HG03460 (cell line): Measurements from ENCODE around the gene DBN1.

Source experiments
- ATAC-seq: cut with Tn5 transposase; IDR thresholded peaks from one replicate; pipeline ENCODE4 v1.9.1; 2021; ENCODE audit not compliant: unreplicated experiment

DBN1 gene

GRCh38 chr5:177473443-177474001, at the start of gene DBN1:
Gene DBN1, minus strand, starts transcription at chr5:177473634. Its CDS starts 113 bp downstream, at chr5:177473521.
- no peak for ATAC-seq

GRCh38 chr5:177520916-177521513, 47.6 kb upstream of the DBN1 start:
- no peak for ATAC-seq

- no peak for ATAC-seq
Observed at GRCh38 chr5:177520271-177520670, 46.8 kb upstream of the DBN1 start.

GRCh38 chr5:177519463-177520235, 46.2 kb upstream of the DBN1 start:
- no peak for ATAC-seq

GRCh38 chr5:177516601-177517568, 43.5 kb upstream of the DBN1 start, which contains the start of gene DDX41:
Gene DDX41, minus strand, starts transcription at chr5:177516961. Its CDS starts 16 bp downstream, at chr5:177516945.
- ATAC-seq = peak; percentile 77

- no peak for ATAC-seq
Observed at GRCh38 chr5:177515580-177515979, 42.1 kb upstream of the DBN1 start.

GRCh38 chr5:177514541-177514940, 41.1 kb upstream of the DBN1 start:
- ATAC-seq = no peak

GRCh38 chr5:177513500-177513899, 40.1 kb upstream of the DBN1 start:
- ATAC-seq = no peak

- no peak for ATAC-seq
Observed at GRCh38 chr5:177512736-177513380, 39.4 kb upstream of the DBN1 start.

GRCh38 chr5:177511796-177512675, 38.6 kb upstream of the DBN1 start:
- no peak for ATAC-seq

GRCh38 chr5:177511181-177511580, 37.7 kb upstream of the DBN1 start:
- no peak for ATAC-seq

GRCh38 chr5:177510567-177511053, 37.2 kb upstream of the DBN1 start:
- peak; percentile 47 for ATAC-seq

- ATAC-seq = peak; percentile 39
Observed at GRCh38 chr5:177509991-177510566, 36.6 kb upstream of the DBN1 start.

GRCh38 chr5:177509381-177509951, 36.0 kb upstream of the DBN1 start, which contains the start of gene DOK3:
Gene DOK3, minus strand, starts transcription at chr5:177509826. Its CDS starts 286 bp downstream, at chr5:177509540.
- ATAC-seq = peak; percentile 33

- peak; percentile 33 for ATAC-seq
Observed at GRCh38 chr5:177508837-177509236, 35.4 kb upstream of the DBN1 start.

- ATAC-seq = no peak
Observed at GRCh38 chr5:177508221-177508611, 34.8 kb upstream of the DBN1 start.

- no peak for ATAC-seq
Observed at GRCh38 chr5:177507596-177508220, 34.3 kb upstream of the DBN1 start.

- no peak for ATAC-seq
Observed at GRCh38 chr5:177507165-177507564, 33.7 kb upstream of the DBN1 start.
